ENCODE measurements around the gene SMYD3.
"Not testable (repeated sequence)": the region's sequence is repeated elsewhere in the genome, so short reads cannot be mapped to it uniquely, and the experiment has no call there.

Gene SMYD3

GRCh38 chr1:245779797-245780755 lies 727.0 kb downstream of the SMYD3 start:
- no peak for DNase-seq

GRCh38 chr1:245777752-245778151 lies 729.3 kb downstream of the SMYD3 start:
- DNase-seq = no peak

GRCh38 chr1:245776694-245777332 lies 730.3 kb downstream of the SMYD3 start:
- DNase-seq = no peak

GRCh38 chr1:245776139-245776538 lies 730.9 kb downstream of the SMYD3 start:
- no peak for DNase-seq

- not testable (repeated sequence) for DNase-seq
Measured at GRCh38 chr1:245774931-245775330, 732.1 kb downstream of the SMYD3 start.

- no peak for DNase-seq
Measured at GRCh38 chr1:245774196-245774595, 732.9 kb downstream of the SMYD3 start.

GRCh38 chr1:245773344-245773743 lies 733.7 kb downstream of the SMYD3 start:
- DNase-seq = no peak

- DNase-seq = no peak
Measured at GRCh38 chr1:245772739-245773138, 734.3 kb downstream of the SMYD3 start.

- DNase-seq = no peak
Measured at GRCh38 chr1:245772325-245772724, 734.8 kb downstream of the SMYD3 start.

GRCh38 chr1:245771511-245772281 lies 735.4 kb downstream of the SMYD3 start:
- DNase-seq = no peak

- DNase-seq = no peak
Measured at GRCh38 chr1:245770156-245770555, 736.9 kb downstream of the SMYD3 start.

- no peak for DNase-seq
Measured at GRCh38 chr1:245768596-245768995, 738.5 kb downstream of the SMYD3 start.

- no peak for DNase-seq
Measured at GRCh38 chr1:245765230-245766000, 741.7 kb downstream of the SMYD3 start.

GRCh38 chr1:245763873-245764331 lies 743.2 kb downstream of the SMYD3 start:
- DNase-seq = no peak

- DNase-seq = no peak
Measured at GRCh38 chr1:245762396-245762910, 744.6 kb downstream of the SMYD3 start.

- DNase-seq = no peak
Measured at GRCh38 chr1:245760301-245760700, 746.8 kb downstream of the SMYD3 start.

- no peak for DNase-seq
Measured at GRCh38 chr1:245754463-245754961, 752.6 kb downstream of the SMYD3 start.

GRCh38 chr1:245753807-245754206 lies 753.3 kb downstream of the SMYD3 start:
- no peak for DNase-seq

GRCh38 chr1:245752561-245752960 lies 754.5 kb downstream of the SMYD3 start:
- DNase-seq = no peak

GRCh38 chr1:245751726-245752470 lies 755.2 kb downstream of the SMYD3 start:
- DNase-seq = no peak

- DNase-seq = no peak
Measured at GRCh38 chr1:245751116-245751515, 756.0 kb downstream of the SMYD3 start.
